Brain microvascular endothelial cell (primary cell): ENCODE data around the gene APP.

Experiments
- DNase-seq: peaks from one replicate; pipeline ENCODE4 v3.0.0-alpha.2; 2020
- H3K27ac ChIP-seq: fragments of 250-450 bp; sonication (Bioruptor Pico); 2 replicates; pipeline ENCODE4 v1.5.1; 2020; ENCODE audit warnings: mild to moderate bottlenecking, moderate library complexity
- H3K27me3 ChIP-seq: fragments of 250-450 bp; sonication (Bioruptor Pico); replicated peaks from 2 replicates; pipeline ENCODE4 v1.5.1; 2020; ENCODE audit warnings: mild to moderate bottlenecking
- H3K36me3 ChIP-seq: fragments of 250-450 bp; sonication (Bioruptor Pico); replicated peaks from 2 replicates; pipeline ENCODE4 v1.5.1; 2020; ENCODE audit warnings: mild to moderate bottlenecking
- H3K4me3 ChIP-seq: 2 replicates; pipeline ENCODE4 v1.5.1; 2011; ENCODE audit warnings: low read depth, mild to moderate bottlenecking, control low read depth, low read length, moderate library complexity
- CTCF ChIP-seq: IDR thresholded peaks from 2 replicates; pipeline ENCODE4 v1.5.1; 2011; ENCODE audit warnings: low read depth, mild to moderate bottlenecking, moderate library complexity, low read length, control low read depth, inconsistent platforms; ENCODE audit errors: missing control alignments
- in situ Hi-C: cut with HindIII; loops from 2 replicates; pipeline ENCODE4 v1.10.0; 2017; ENCODE audit warnings: low sequenced_read_pairs, low pct_ligation_motif_present

APP gene

GRCh38 chr21:26148071-26148839 is 22.3 kb downstream of the APP start:
- H3K36me3 ChIP-seq, result no peaks in the 10 kb centered on the region
- H3K27ac ChIP-seq, result peak overlapping the region; percentile 65
- no peak overlapping the region for H3K4me3 ChIP-seq
- no peaks in the 10 kb centered on the region for H3K27me3 ChIP-seq
- TF ChIP-seq CTCF, result no peak
- DNase-seq, result peak; percentile 17
- in situ Hi-C loops, result no loop called here

- Histone ChIP-seq H3K27ac (no peak overlapping the region), H3K36me3 (no peaks in the 10 kb centered on the region), H3K4me3 (no peak overlapping the region), H3K27me3 (no peaks in the 10 kb centered on the region)
- TF ChIP-seq CTCF, result no peak
- DNase-seq, result no peak
- in situ Hi-C loops, result no loop called here
Measured at GRCh38 chr21:26147535-26147934, 23.0 kb downstream of the APP start.

GRCh38 chr21:26146681-26147080 is 23.9 kb downstream of the APP start:
- in situ Hi-C loops, result no loop called here
- Histone ChIP-seq H3K4me3 (no peak overlapping the region), H3K27me3 (no peaks in the 10 kb centered on the region), H3K27ac (no peak overlapping the region), H3K36me3 (no peaks in the 10 kb centered on the region)
- DNase-seq, result no peak
- TF ChIP-seq CTCF, result no peak

GRCh38 chr21:26144031-26144430 is 26.5 kb downstream of the APP start:
- no peak for TF ChIP-seq CTCF
- Histone ChIP-seq H3K4me3 (no peak overlapping the region), H3K36me3 (no peaks in the 10 kb centered on the region), H3K27ac (no peak overlapping the region), H3K27me3 (no peaks in the 10 kb centered on the region)
- in situ Hi-C loops, result no loop called here
- no peak for DNase-seq

GRCh38 chr21:26142363-26142762 is 28.2 kb downstream of the APP start:
- no peak overlapping the region for H3K27ac ChIP-seq
- no peak for TF ChIP-seq CTCF
- no peaks in the 10 kb centered on the region for H3K27me3 ChIP-seq
- DNase-seq, result no peak
- in situ Hi-C loops, result no loop called here
- no peak overlapping the region for H3K4me3 ChIP-seq
- H3K36me3 ChIP-seq, result no peaks in the 10 kb centered on the region

- Histone ChIP-seq H3K27ac (peak overlapping the region; percentile 80), H3K27me3 (no peaks in the 10 kb centered on the region), H3K4me3 (no peak overlapping the region), H3K36me3 (no peaks in the 10 kb centered on the region)
- in situ Hi-C loops, result no loop called here
- TF ChIP-seq CTCF, result no peak
- no peak for DNase-seq
Measured at GRCh38 chr21:26140926-26141325, 29.6 kb downstream of the APP start.
